Smooth muscle cell (in vitro differentiated cells): Measurements from ENCODE around the gene ABHD3. TPM values are rescaled to one million over a fixed set of nuclear protein-coding genes. Genes with fewer than 3 reads are reported as not detected.
"Not testable (repeated sequence)": the region's sequence is repeated elsewhere in the genome, so short reads cannot be mapped to it uniquely, and the experiment has no call there.

ENCODE experiments used
- DNase-seq: peaks from one replicate; lab custom pipeline; 2025; ENCODE audit not compliant: unreplicated experiment; lab: John Stamatoyannopoulos, UW
- H2AFZ ChIP-seq: fragments of 200-600 bp; sonication (generic); 2 replicates; pipeline ENCODE4 v1.6.0; 2016; ENCODE audit warnings: antibody characterized with exemption, low read depth, mild to moderate bottlenecking
- H3F3A ChIP-seq: fragments of 200-600 bp; sonication (generic); 2 replicates; pipeline ENCODE4 v1.6.0; 2017; ENCODE audit warnings: antibody characterized with exemption, low read depth
- H3K27ac ChIP-seq: fragments of 200-600 bp; sonication (generic); 2 replicates; pipeline ENCODE4 v1.5.1; 2016; ENCODE audit warnings: low read depth, mild to moderate bottlenecking
- H3K27me3 ChIP-seq: fragments of 200-600 bp; sonication (generic); 2 replicates; pipeline ENCODE4 v1.6.1; 2016; ENCODE audit warnings: low read depth, mild to moderate bottlenecking
- H3K36me3 ChIP-seq: fragments of 200-600 bp; sonication (generic); 2 replicates; pipeline ENCODE4 v1.5.1; 2016; ENCODE audit warnings: low read depth
- H3K4me1 ChIP-seq: fragments of 200-600 bp; sonication (generic); 2 replicates; pipeline ENCODE4 v1.5.1; 2016; ENCODE audit warnings: low read depth
- H3K4me2 ChIP-seq: fragments of 200-600 bp; sonication (generic); 2 replicates; pipeline ENCODE4 v1.6.0; 2016; ENCODE audit warnings: mild to moderate bottlenecking
- H3K4me3 ChIP-seq: fragments of 200-600 bp; sonication (generic); 2 replicates; pipeline ENCODE4 v1.5.1; 2016; ENCODE audit warnings: mild to moderate bottlenecking
- H3K79me2 ChIP-seq: fragments of 200-600 bp; sonication (generic); 2 replicates; pipeline ENCODE4 v1.6.0; 2016; ENCODE audit warnings: low read depth, mild to moderate bottlenecking
- H3K9ac ChIP-seq: fragments of 200-600 bp; sonication (generic); 2 replicates; pipeline ENCODE4 v1.6.0; 2016; ENCODE audit warnings: low read depth
- H3K9me3 ChIP-seq: fragments of 200-600 bp; sonication (generic); replicated peaks from 2 replicates; pipeline ENCODE4 v1.5.1; 2016; ENCODE audit warnings: low read depth
- H4K20me1 ChIP-seq: fragments of 200-600 bp; sonication (generic); 2 replicates; pipeline ENCODE4 v1.6.0; 2016; ENCODE audit warnings: low read depth
- CTCF ChIP-seq: fragments of 200-600 bp; sonication (generic); IDR thresholded peaks from 2 replicates; pipeline ENCODE4 v1.5.1; 2017; ENCODE audit warnings: borderline replicate concordance, mild to moderate bottlenecking, antibody characterized with exemption; ENCODE audit not compliant: insufficient read depth, poor library complexity, severe bottlenecking
- WGBS: methylation state at CpG from one replicate; pipeline ENCODE4 v1.1.7; 2016; ENCODE audit warnings: low lambda C conversion rate; 5-methylcytosine and 5-hydroxymethylcytosine counted together
- polyA plus RNA-seq: library from polyadenylated mRNA; unstranded; fragments of >200 nt; fragmentation: Nextera tagmentation; extraction: Ambion mirVana; gene quantifications from 2 replicates; pipeline ENCODE4 v1.2.1, GENCODE V29; 2016
- total RNA-seq: library from RNA; depleted of rRNA; stranded (reverse); fragments of >200 nt; gene quantifications from 2 replicates; pipeline ENCODE4 v1.2.3, GENCODE V29; 2014

The ABHD3 gene
- total and polyA plus RNA-seq, 2 experiments from 2014 or later = 6.9 to 9.9 TPM

- TF ChIP-seq CTCF = no peak
- Histone ChIP-seq H3K79me2 (no peaks in the 10 kb centered on the region), H3K27me3 (no peaks in the 10 kb centered on the region), H3K4me1 (peaks cover 14% of the 10 kb centered on the region), H4K20me1 (no peaks in the 10 kb centered on the region), H3K4me3 (no peak overlapping the region), H3K36me3 (no peaks in the 10 kb centered on the region), H3K9ac (no peak overlapping the region), H2AFZ (no peak overlapping the region), H3K9me3 (no peaks in the 10 kb centered on the region), H3F3A (peaks cover 9% of the 10 kb centered on the region), H3K27ac (no peak overlapping the region), H3K4me2 (no peak overlapping the region)
- no peak for DNase-seq
- 96% methylated on average over 2 of the region's 2 CpGs for WGBS
Observed at GRCh38 chr18:21684731-21685130, 19.8 kb downstream of the ABHD3 start.

GRCh38 chr18:21682371-21683051, 22.1 kb downstream of the ABHD3 start:
- no peak for TF ChIP-seq CTCF
- H3K9ac ChIP-seq = peak overlapping the region; percentile 35
- peak overlapping the region; percentile 81 for H3K4me2 ChIP-seq
- no peaks in the 10 kb centered on the region for H4K20me1 ChIP-seq
- peak overlapping the region; percentile 40 for H3K4me3 ChIP-seq
- peaks cover 9% of the 10 kb centered on the region for H3F3A ChIP-seq
- no peaks in the 10 kb centered on the region for H3K27me3 ChIP-seq
- H3K27ac ChIP-seq = peak overlapping the region; percentile 59
- peaks cover 14% of the 10 kb centered on the region for H3K4me1 ChIP-seq
- DNase-seq = no peak
- H3K79me2 ChIP-seq = no peaks in the 10 kb centered on the region
- no peaks in the 10 kb centered on the region for H3K36me3 ChIP-seq
- peak overlapping the region; percentile 67 for H2AFZ ChIP-seq
- H3K9me3 ChIP-seq = no peaks in the 10 kb centered on the region
- WGBS = 32% methylated on average over 11 of the region's 11 CpGs

- H3K9ac ChIP-seq = no peak overlapping the region
- H3K4me3 ChIP-seq = no peak overlapping the region
- H3K4me1 ChIP-seq = peaks cover 14% of the 10 kb centered on the region
- H3K9me3 ChIP-seq = no peaks in the 10 kb centered on the region
- WGBS = 98% methylated on average over 6 of the region's 6 CpGs
- H3K79me2 ChIP-seq = no peaks in the 10 kb centered on the region
- no peaks in the 10 kb centered on the region for H3K36me3 ChIP-seq
- no peaks in the 10 kb centered on the region for H3K27me3 ChIP-seq
- no peak for TF ChIP-seq CTCF
- no peak overlapping the region for H3K4me2 ChIP-seq
- no peak overlapping the region for H2AFZ ChIP-seq
- H4K20me1 ChIP-seq = no peaks in the 10 kb centered on the region
- no peak for DNase-seq
- H3K27ac ChIP-seq = no peak overlapping the region
- no peaks in the 10 kb centered on the region for H3F3A ChIP-seq
Observed at GRCh38 chr18:21680161-21680560, 24.4 kb downstream of the ABHD3 start.

GRCh38 chr18:21678859-21679258, 25.7 kb downstream of the ABHD3 start:
- no peaks in the 10 kb centered on the region for H3K36me3 ChIP-seq
- no peak overlapping the region for H3K4me3 ChIP-seq
- WGBS = 87% methylated on average over 1 of the region's 1 CpG
- no peak overlapping the region for H3K9ac ChIP-seq
- no peak for DNase-seq
- H2AFZ ChIP-seq = no peak overlapping the region
- no peaks in the 10 kb centered on the region for H4K20me1 ChIP-seq
- no peak for TF ChIP-seq CTCF
- no peaks in the 10 kb centered on the region for H3K79me2 ChIP-seq
- no peaks in the 10 kb centered on the region for H3K9me3 ChIP-seq
- H3F3A ChIP-seq = no peaks in the 10 kb centered on the region
- peaks cover 14% of the 10 kb centered on the region for H3K4me1 ChIP-seq
- no peak overlapping the region for H3K27ac ChIP-seq
- no peaks in the 10 kb centered on the region for H3K27me3 ChIP-seq
- no peak overlapping the region for H3K4me2 ChIP-seq

GRCh38 chr18:21675354-21675753, 29.2 kb downstream of the ABHD3 start:
- not testable (repeated sequence) for H3K36me3 ChIP-seq, H3K9me3 ChIP-seq, H3K9ac ChIP-seq, H3K27ac ChIP-seq, H2AFZ ChIP-seq, H3K4me1 ChIP-seq, H4K20me1 ChIP-seq, DNase-seq, H3F3A ChIP-seq, H3K4me2 ChIP-seq, H3K4me3 ChIP-seq, H3K27me3 ChIP-seq, H3K79me2 ChIP-seq
- WGBS = 66% methylated on average over 8 of the region's 8 CpGs
